Measurements from ENCODE around the gene PSENEN.

PSENEN gene

DNA sequence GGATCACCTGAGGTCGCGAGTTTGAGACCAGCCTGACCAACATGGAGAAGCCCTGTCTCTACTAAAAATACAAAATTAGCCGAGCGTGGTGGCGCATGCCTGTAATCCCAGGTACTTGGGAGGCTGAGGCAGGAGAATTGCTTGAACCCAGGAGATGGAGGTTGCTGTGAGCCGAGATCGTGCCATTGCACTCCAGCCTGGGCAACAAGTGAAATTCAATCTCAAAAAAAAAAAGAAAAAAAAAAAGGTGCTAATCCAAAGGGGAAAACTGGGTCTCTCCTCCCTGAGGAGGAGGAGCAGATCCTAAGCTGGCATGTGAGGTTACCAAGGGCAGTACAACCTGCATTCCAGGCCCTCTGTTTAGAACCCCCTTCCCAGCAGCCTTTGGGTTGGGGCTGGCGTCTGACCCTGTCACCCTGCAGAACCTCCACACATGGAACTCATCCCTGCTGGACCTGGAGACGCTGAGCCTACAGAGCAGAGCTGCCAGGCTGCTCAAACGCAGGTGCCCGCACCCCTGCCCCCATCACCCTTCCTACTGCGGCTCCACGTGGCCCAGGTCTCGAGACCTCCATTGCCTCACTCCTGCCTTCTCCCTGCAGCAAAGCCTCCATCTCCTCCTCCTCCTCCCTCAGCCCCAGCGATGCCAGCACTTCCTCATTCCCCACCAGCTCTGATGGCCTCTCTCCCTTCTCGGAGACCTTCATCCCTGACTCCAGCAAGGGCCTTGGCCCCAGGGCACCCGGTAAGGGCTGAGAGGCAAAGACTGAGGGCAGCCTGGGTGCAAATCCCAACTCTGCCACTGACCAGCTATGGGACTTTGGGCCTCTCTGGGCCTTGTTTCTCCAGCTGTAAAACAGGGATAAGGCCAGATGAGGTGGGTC, 19.2 kb downstream of the PSENEN start:
- H3K14ac ChIP-seq (ENCODE audit: low read length in 2 of 2): no peak overlapping the region
- no peak overlapping the region for H2AFZ ChIP-seq (ENCODE audit: low read depth, low read length)
- WGBS: 98% methylated on average over 15 of the region's 17 CpGs

DNA sequence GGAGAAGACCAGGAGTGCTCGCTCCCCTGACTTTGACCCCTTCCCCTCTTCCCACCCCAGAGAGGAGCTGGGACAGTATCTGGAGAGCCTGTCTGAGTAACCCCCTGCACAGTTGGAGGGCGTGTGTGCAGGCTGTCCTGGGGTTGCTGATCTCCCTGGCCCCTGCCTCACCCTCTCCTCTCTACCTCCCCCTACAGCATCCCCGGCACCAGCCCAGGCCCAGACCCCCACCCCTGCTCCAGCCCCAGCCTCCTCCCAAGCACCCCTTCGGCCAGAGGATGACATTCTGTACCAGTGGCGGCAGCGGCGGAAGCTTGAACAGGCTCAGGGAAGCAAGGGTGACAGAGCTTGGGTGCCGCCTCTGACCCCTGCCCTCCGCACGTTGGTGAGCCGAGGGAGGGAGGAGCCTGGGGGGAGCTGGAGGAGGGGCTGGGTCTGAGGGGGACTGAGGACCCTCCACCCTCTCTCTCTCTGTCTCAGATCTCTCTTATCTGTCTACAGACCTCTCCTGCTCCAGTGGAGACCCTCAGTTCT, 21.2 kb downstream of the PSENEN start:
- no peak overlapping the region for H3K27ac ChIP-seq (ENCODE audit: low read length, poor library complexity, severe bottlenecking)
- no peaks in the 10 kb centered on the region for H3K9me3 ChIP-seq (ENCODE audit: control insufficient read depth, low read length)
- H3K36me3 ChIP-seq (ENCODE audit: control insufficient read depth in 1 of 2, insufficient read depth in 2 of 2, low read depth in 1 of 2, low read length in 2 of 2): peaks cover 43 to 53% of the 10 kb centered on the region in 2 experiments
- DNase-seq: no peak
- no peak overlapping the region for H3K4ac ChIP-seq (ENCODE audit: low read depth in 1 of 2, low read length in 2 of 2)
- no peak overlapping the region for H3K23ac ChIP-seq (ENCODE audit: low read length in 2 of 2)
- no peak overlapping the region for H2AK5ac ChIP-seq (ENCODE audit: low read length, severe bottlenecking)
- no peak overlapping the region for H2BK12ac ChIP-seq (ENCODE audit: low read length in 2 of 2)
- H3K14ac ChIP-seq (ENCODE audit: low read length in 2 of 2): no peak overlapping the region
- H2BK120ac ChIP-seq (ENCODE audit: low read depth, low read length): no peak overlapping the region
- no peak overlapping the region for H3K4me2 ChIP-seq (ENCODE audit: low read length, poor library complexity, severe bottlenecking)
- WGBS: 92% methylated on average over 7 of the region's 11 CpGs
- H4K91ac ChIP-seq (ENCODE audit: low read length): no peak overlapping the region
- peaks cover 12% of the 10 kb centered on the region for H3K4me1 ChIP-seq (ENCODE audit: control insufficient read depth, insufficient read depth, low read depth, low read length)
- H3K27me3 ChIP-seq (ENCODE audit: control insufficient read depth in 1 of 2, insufficient read depth in 1 of 2, low read length in 2 of 2): no peaks in the 10 kb centered on the region
- H4K8ac ChIP-seq (ENCODE audit: low read length): no peak overlapping the region
- H3K79me1 ChIP-seq (replicated peaks; ENCODE audit: low read length, poor library complexity, severe bottlenecking): peaks cover 18% of the 10 kb centered on the region
- no peak overlapping the region for H2BK15ac ChIP-seq (ENCODE audit: low read depth, poor library complexity, severe bottlenecking)
- H3K9ac ChIP-seq (ENCODE audit: low read length): no peak overlapping the region
- H3K4me3 ChIP-seq (ENCODE audit: insufficient read depth in 1 of 2, low read depth in 1 of 2, low read length in 2 of 2): no peak overlapping the region
- no peak overlapping the region for H3K18ac ChIP-seq (ENCODE audit: low read depth in 1 of 2, low read length in 2 of 2)
- H2AFZ ChIP-seq (ENCODE audit: low read depth, low read length): no peak overlapping the region
- H2BK5ac ChIP-seq (ENCODE audit: low read depth, low read length, poor library complexity, severe bottlenecking): no peak overlapping the region

More for the DNA sequence above, 19.2 kb downstream of the PSENEN start:
- Histone ChIP-seq H3K9ac (ENCODE audit: low read length) (no peak overlapping the region), H4K8ac (ENCODE audit: low read length) (no peak overlapping the region), H2AK5ac (ENCODE audit: low read length, severe bottlenecking) (no peak overlapping the region), H3K4me1 (ENCODE audit: control insufficient read depth, insufficient read depth, low read depth, low read length) (peaks cover 19% of the 10 kb centered on the region), H2BK120ac (ENCODE audit: low read depth, low read length) (no peak overlapping the region), H3K4me3 (ENCODE audit: insufficient read depth in 1 of 2, low read depth in 1 of 2, low read length in 2 of 2) (no peak overlapping the region), H3K18ac (ENCODE audit: low read depth in 1 of 2, low read length in 2 of 2) (no peak overlapping the region), H3K27me3 (ENCODE audit: control insufficient read depth in 1 of 2, insufficient read depth in 1 of 2, low read length in 2 of 2) (no peaks in the 10 kb centered on the region), H2BK15ac (ENCODE audit: low read depth, poor library complexity, severe bottlenecking) (no peak overlapping the region), H3K9me3 (ENCODE audit: control insufficient read depth, low read length) (no peaks in the 10 kb centered on the region), H3K79me1 (replicated peaks; ENCODE audit: low read length, poor library complexity, severe bottlenecking) (peaks cover 30% of the 10 kb centered on the region), H3K23ac (ENCODE audit: low read length in 2 of 2) (no peak overlapping the region), H2BK5ac (ENCODE audit: low read depth, low read length, poor library complexity, severe bottlenecking) (no peak overlapping the region), H2BK12ac (ENCODE audit: low read length in 2 of 2) (no peak overlapping the region), H3K27ac (ENCODE audit: low read length, poor library complexity, severe bottlenecking) (no peak overlapping the region), H4K91ac (ENCODE audit: low read length) (no peak overlapping the region), H3K36me3 (ENCODE audit: control insufficient read depth in 1 of 2, insufficient read depth in 2 of 2, low read depth in 1 of 2, low read length in 2 of 2) (peaks cover 60 to 67% of the 10 kb centered on the region in 2 experiments), H3K4me2 (ENCODE audit: low read length, poor library complexity, severe bottlenecking) (no peak overlapping the region), H3K4ac (ENCODE audit: low read depth in 1 of 2, low read length in 2 of 2) (no peak overlapping the region)
- no peak for DNase-seq

DNA sequence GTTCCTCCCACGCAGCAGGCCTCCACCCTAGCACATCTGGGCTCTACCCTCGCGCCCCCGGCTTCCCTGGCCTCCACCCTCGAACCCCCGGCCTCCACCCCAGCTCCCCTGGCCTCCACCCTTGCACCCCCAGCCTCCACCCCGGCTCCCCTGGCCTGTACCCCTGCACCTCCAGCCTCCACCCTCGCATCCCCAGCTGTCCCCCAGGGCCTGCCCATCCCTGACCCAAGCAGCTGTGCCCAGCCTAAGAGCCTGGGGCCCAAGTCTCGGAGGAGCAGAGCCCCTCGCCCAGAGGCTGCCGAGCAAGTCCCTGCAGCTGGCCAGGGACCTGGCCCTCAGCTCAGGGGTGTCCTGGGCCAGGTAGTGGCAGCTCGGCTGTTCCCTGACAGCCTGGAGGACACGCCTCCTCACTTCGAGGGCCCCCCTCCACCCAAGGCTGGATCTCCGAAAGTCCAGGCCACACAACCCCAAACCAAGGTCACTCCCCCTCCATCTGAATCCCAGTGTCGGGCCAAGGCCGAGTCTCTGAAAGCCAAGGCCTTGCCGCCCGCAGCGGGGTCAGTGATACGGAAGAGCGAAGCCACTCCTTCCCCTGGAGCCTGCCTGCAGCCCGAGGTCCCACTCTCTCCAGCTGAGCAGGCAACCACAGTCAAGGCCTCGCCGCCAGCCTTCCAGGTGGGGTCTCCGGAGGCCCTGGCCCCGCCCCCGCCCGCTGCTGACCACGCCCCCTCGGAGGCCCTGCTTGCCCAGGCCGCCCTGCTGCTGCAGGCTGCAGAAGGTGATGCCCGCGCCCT, 22.0 kb downstream of the PSENEN start:
- Histone ChIP-seq H3K4me1 (ENCODE audit: control insufficient read depth, insufficient read depth, low read depth, low read length) (peaks cover 12% of the 10 kb centered on the region), H3K79me1 (replicated peaks; ENCODE audit: low read length, poor library complexity, severe bottlenecking) (peaks cover 12% of the 10 kb centered on the region), H2AFZ (ENCODE audit: low read depth, low read length) (no peak overlapping the region), H3K14ac (ENCODE audit: low read length in 2 of 2) (no peak overlapping the region), H3K27me3 (ENCODE audit: control insufficient read depth in 1 of 2, insufficient read depth in 1 of 2, low read length in 2 of 2) (no peaks in the 10 kb centered on the region), H3K4me3 (ENCODE audit: insufficient read depth in 1 of 2, low read depth in 1 of 2, low read length in 2 of 2) (no peak overlapping the region), H3K9ac (ENCODE audit: low read length) (no peak overlapping the region), H3K27ac (ENCODE audit: low read length, poor library complexity, severe bottlenecking) (no peak overlapping the region), H2AK5ac (ENCODE audit: low read length, severe bottlenecking) (no peak overlapping the region), H2BK15ac (ENCODE audit: low read depth, poor library complexity, severe bottlenecking) (no peak overlapping the region), H3K36me3 (ENCODE audit: control insufficient read depth in 1 of 2, insufficient read depth in 2 of 2, low read depth in 1 of 2, low read length in 2 of 2) (peaks cover 35 to 46% of the 10 kb centered on the region in 2 experiments), H3K18ac (ENCODE audit: low read depth in 1 of 2, low read length in 2 of 2) (no peak overlapping the region), H2BK12ac (ENCODE audit: low read length in 2 of 2) (no peak overlapping the region), H3K23ac (ENCODE audit: low read length in 2 of 2) (no peak overlapping the region), H3K4me2 (ENCODE audit: low read length, poor library complexity, severe bottlenecking) (no peak overlapping the region), H2BK120ac (ENCODE audit: low read depth, low read length) (no peak overlapping the region), H4K91ac (ENCODE audit: low read length) (no peak overlapping the region), H2BK5ac (ENCODE audit: low read depth, low read length, poor library complexity, severe bottlenecking) (no peak overlapping the region), H3K4ac (ENCODE audit: low read depth in 1 of 2, low read length in 2 of 2) (no peak overlapping the region), H4K8ac (ENCODE audit: low read length) (no peak overlapping the region), H3K9me3 (ENCODE audit: control insufficient read depth, low read length) (no peaks in the 10 kb centered on the region)
- WGBS: 67% methylated on average over 34 of the region's 34 CpGs
- DNase-seq: no peak

GRCh38 chr19:35768082-35768421, 22.6 kb downstream of the PSENEN start:
- no peak overlapping the region for H3K27ac ChIP-seq (ENCODE audit: low read length, poor library complexity, severe bottlenecking)
- H3K9me3 ChIP-seq (ENCODE audit: control insufficient read depth, low read length): no peaks in the 10 kb centered on the region
- H3K9ac ChIP-seq (ENCODE audit: low read length): no peak overlapping the region
- no peak overlapping the region for H2BK5ac ChIP-seq (ENCODE audit: low read depth, low read length, poor library complexity, severe bottlenecking)
- H3K4me3 ChIP-seq (ENCODE audit: insufficient read depth in 1 of 2, low read depth in 1 of 2, low read length in 2 of 2): no peak overlapping the region
- peaks cover 12% of the 10 kb centered on the region for H3K4me1 ChIP-seq (ENCODE audit: control insufficient read depth, insufficient read depth, low read depth, low read length)
- H2AFZ ChIP-seq (ENCODE audit: low read depth, low read length): no peak overlapping the region
- H3K14ac ChIP-seq (ENCODE audit: low read length in 2 of 2): no peak overlapping the region
- peaks cover 12% of the 10 kb centered on the region for H3K79me1 ChIP-seq (replicated peaks; ENCODE audit: low read length, poor library complexity, severe bottlenecking)
- peaks cover 35 to 46% of the 10 kb centered on the region in 2 experiments for H3K36me3 ChIP-seq (ENCODE audit: control insufficient read depth in 1 of 2, insufficient read depth in 2 of 2, low read depth in 1 of 2, low read length in 2 of 2)
- H3K18ac ChIP-seq (ENCODE audit: low read depth in 1 of 2, low read length in 2 of 2): no peak overlapping the region
- no peak for DNase-seq
- no peak overlapping the region for H2BK12ac ChIP-seq (ENCODE audit: low read length in 2 of 2)
- WGBS: 76% methylated on average over 15 of the region's 15 CpGs
- no peaks in the 10 kb centered on the region for H3K27me3 ChIP-seq (ENCODE audit: control insufficient read depth in 1 of 2, insufficient read depth in 1 of 2, low read length in 2 of 2)
- H4K8ac ChIP-seq (ENCODE audit: low read length): no peak overlapping the region
- no peak overlapping the region for H3K4me2 ChIP-seq (ENCODE audit: low read length, poor library complexity, severe bottlenecking)
- no peak overlapping the region for H2BK120ac ChIP-seq (ENCODE audit: low read depth, low read length)
- H3K4ac ChIP-seq (ENCODE audit: low read depth in 1 of 2, low read length in 2 of 2): no peak overlapping the region
- no peak overlapping the region for H2AK5ac ChIP-seq (ENCODE audit: low read length, severe bottlenecking)
- H4K91ac ChIP-seq (ENCODE audit: low read length): no peak overlapping the region
- no peak overlapping the region for H2BK15ac ChIP-seq (ENCODE audit: low read depth, poor library complexity, severe bottlenecking)
- H3K23ac ChIP-seq (ENCODE audit: low read length in 2 of 2): no peak overlapping the region

Data from mesenchymal stem cell (in vitro differentiated cells and primary cell).